Measurements from ENCODE around the gene ARSB.

Gene ARSB

GRCh38 chr5:78956901-78957300, 28.2 kb downstream of the ARSB start:
- no peaks in the 10 kb centered on the region for H3K36me3 ChIP-seq (replicated peaks; ENCODE audit: low read depth, low read length)
- no peaks in the 10 kb centered on the region for H3K9me3 ChIP-seq (ENCODE audit: insufficient read depth, low read length)
- H3K27ac ChIP-seq (ENCODE audit: low read length) = no peak overlapping the region
- H2AFZ ChIP-seq (ENCODE audit: low read depth, low read length) = no peak overlapping the region
- no peak for TF ChIP-seq EZH2phosphoT487 (IDR thresholded peaks at IDR 0.05; ENCODE audit: low read depth)
- no peak overlapping the region for H3K9ac ChIP-seq (ENCODE audit: low read length)
- H3K4me1 ChIP-seq (ENCODE audit: low read length) = peaks cover 2% of the 10 kb centered on the region
- H3K4me3 ChIP-seq (ENCODE audit: low read length) = no peak overlapping the region
- no peak overlapping the region for H3K4me2 ChIP-seq (ENCODE audit: low read length)
- H4K20me1 ChIP-seq (ENCODE audit: insufficient read depth, low read length) = no peaks in the 10 kb centered on the region
- H3K79me2 ChIP-seq (ENCODE audit: low read length) = no peaks in the 10 kb centered on the region
- H3K27me3 ChIP-seq (ENCODE audit: low read depth, low read length) = no peaks in the 10 kb centered on the region

DNA sequence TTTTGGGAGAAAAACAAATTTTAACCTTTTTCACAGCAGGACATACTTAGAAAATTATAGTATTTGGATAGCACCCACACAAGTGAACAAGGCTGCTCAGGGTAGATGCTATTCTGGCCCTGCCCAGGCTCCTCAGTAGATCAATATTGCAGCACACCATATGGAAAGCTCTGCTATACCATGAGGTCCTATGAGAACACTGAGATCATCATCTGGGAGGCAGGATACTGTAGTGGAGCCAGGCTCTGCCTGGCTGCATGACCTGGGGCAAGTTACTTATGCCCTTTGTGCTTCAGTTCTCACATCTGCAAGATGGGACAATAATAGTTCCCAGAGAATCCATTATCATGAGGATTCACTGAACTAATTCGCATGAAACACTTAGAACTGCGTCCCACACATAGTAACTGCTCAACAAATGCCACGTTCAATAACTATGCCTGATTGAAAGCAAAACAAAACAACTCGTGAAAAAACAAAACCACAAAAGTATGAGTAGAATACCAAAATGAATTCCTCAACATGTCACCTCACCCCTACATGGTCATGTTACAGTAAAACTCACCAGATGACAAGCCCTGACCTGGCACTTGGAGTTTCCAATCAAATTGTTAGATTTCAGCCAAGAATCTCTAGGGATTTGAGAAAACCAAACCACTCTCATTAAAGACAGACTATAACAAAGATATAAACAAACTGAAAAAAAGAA, 31.9 kb downstream of the ARSB start:
- Histone ChIP-seq H2AFZ (ENCODE audit: low read depth, low read length) (no peak overlapping the region), H3K4me2 (ENCODE audit: low read length) (no peak overlapping the region), H4K20me1 (ENCODE audit: insufficient read depth, low read length) (no peaks in the 10 kb centered on the region), H3K9ac (ENCODE audit: low read length) (no peak overlapping the region), H3K79me2 (ENCODE audit: low read length) (no peaks in the 10 kb centered on the region), H3K4me3 (ENCODE audit: low read length) (no peak overlapping the region), H3K36me3 (replicated peaks; ENCODE audit: low read depth, low read length) (no peaks in the 10 kb centered on the region), H3K4me1 (ENCODE audit: low read length) (peaks cover 10% of the 10 kb centered on the region), H3K27ac (ENCODE audit: low read length) (no peak overlapping the region), H3K27me3 (ENCODE audit: low read depth, low read length) (no peaks in the 10 kb centered on the region), H3K9me3 (ENCODE audit: insufficient read depth, low read length) (no peaks in the 10 kb centered on the region)
- TF ChIP-seq EZH2phosphoT487 (IDR thresholded peaks at IDR 0.05; ENCODE audit: low read depth) = no peak
- TF ChIP-seq, protein P1, sequence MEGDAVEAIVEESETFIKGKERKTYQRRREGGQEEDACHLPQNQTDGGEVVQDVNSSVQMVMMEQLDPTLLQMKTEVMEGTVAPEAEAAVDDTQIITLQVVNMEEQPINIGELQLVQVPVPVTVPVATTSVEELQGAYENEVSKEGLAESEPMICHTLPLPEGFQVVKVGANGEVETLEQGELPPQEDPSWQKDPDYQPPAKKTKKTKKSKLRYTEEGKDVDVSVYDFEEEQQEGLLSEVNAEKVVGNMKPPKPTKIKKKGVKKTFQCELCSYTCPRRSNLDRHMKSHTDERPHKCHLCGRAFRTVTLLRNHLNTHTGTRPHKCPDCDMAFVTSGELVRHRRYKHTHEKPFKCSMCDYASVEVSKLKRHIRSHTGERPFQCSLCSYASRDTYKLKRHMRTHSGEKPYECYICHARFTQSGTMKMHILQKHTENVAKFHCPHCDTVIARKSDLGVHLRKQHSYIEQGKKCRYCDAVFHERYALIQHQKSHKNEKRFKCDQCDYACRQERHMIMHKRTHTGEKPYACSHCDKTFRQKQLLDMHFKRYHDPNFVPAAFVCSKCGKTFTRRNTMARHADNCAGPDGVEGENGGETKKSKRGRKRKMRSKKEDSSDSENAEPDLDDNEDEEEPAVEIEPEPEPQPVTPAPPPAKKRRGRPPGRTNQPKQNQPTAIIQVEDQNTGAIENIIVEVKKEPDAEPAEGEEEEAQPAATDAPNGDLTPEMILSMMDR (IDR thresholded peaks at IDR 0.05; ENCODE audit: low read depth, low read length) = no peak

- Histone ChIP-seq H3K27ac (ENCODE audit: low read length) (no peak overlapping the region), H3K4me3 (ENCODE audit: low read length) (no peak overlapping the region), H3K27me3 (ENCODE audit: low read depth, low read length) (no peaks in the 10 kb centered on the region), H3K4me1 (ENCODE audit: low read length) (no peaks in the 10 kb centered on the region), H3K4me2 (ENCODE audit: low read length) (no peak overlapping the region), H3K9ac (ENCODE audit: low read length) (no peak overlapping the region), H4K20me1 (ENCODE audit: insufficient read depth, low read length) (no peaks in the 10 kb centered on the region), H3K79me2 (ENCODE audit: low read length) (no peaks in the 10 kb centered on the region), H2AFZ (ENCODE audit: low read depth, low read length) (no peak overlapping the region), H3K36me3 (replicated peaks; ENCODE audit: low read depth, low read length) (no peaks in the 10 kb centered on the region), H3K9me3 (ENCODE audit: insufficient read depth, low read length) (no peaks in the 10 kb centered on the region)
- TF ChIP-seq, protein P1 (IDR thresholded peaks at IDR 0.05; ENCODE audit: low read depth, low read length) = no peak
- no peak for TF ChIP-seq EZH2phosphoT487 (IDR thresholded peaks at IDR 0.05; ENCODE audit: low read depth)
These were observed 54.4 kb downstream of the ARSB start for GRCh38 chr5:78930721-78931120.

- Histone ChIP-seq H4K20me1 (ENCODE audit: insufficient read depth, low read length) (no peaks in the 10 kb centered on the region), H3K9me3 (ENCODE audit: insufficient read depth, low read length) (no peaks in the 10 kb centered on the region), H3K79me2 (ENCODE audit: low read length) (no peaks in the 10 kb centered on the region), H3K27ac (ENCODE audit: low read length) (no peak overlapping the region), H3K4me3 (ENCODE audit: low read length) (no peak overlapping the region), H3K4me1 (ENCODE audit: low read length) (no peaks in the 10 kb centered on the region), H3K4me2 (ENCODE audit: low read length) (no peak overlapping the region), H3K27me3 (ENCODE audit: low read depth, low read length) (no peaks in the 10 kb centered on the region), H3K9ac (ENCODE audit: low read length) (no peak overlapping the region), H3K36me3 (replicated peaks; ENCODE audit: low read depth, low read length) (no peaks in the 10 kb centered on the region), H2AFZ (ENCODE audit: low read depth, low read length) (no peak overlapping the region)
- TF ChIP-seq EZH2phosphoT487 (IDR thresholded peaks at IDR 0.05; ENCODE audit: low read depth) = no peak
- TF ChIP-seq, protein P1 (IDR thresholded peaks at IDR 0.05; ENCODE audit: low read depth, low read length) = no peak
These were observed 55.3 kb downstream of the ARSB start for GRCh38 chr5:78929833-78930232.
